COR-L47 (cell line): ENCODE measurements around the gene CD4.
"Not testable (repeated sequence)": the region's sequence is repeated elsewhere in the genome, so short reads cannot be mapped to it uniquely, and the experiment has no call there.

Experiments
- DNase-seq: peaks from one replicate; lab custom pipeline; 2025; lab: John Stamatoyannopoulos, UW

Gene CD4

DNA sequence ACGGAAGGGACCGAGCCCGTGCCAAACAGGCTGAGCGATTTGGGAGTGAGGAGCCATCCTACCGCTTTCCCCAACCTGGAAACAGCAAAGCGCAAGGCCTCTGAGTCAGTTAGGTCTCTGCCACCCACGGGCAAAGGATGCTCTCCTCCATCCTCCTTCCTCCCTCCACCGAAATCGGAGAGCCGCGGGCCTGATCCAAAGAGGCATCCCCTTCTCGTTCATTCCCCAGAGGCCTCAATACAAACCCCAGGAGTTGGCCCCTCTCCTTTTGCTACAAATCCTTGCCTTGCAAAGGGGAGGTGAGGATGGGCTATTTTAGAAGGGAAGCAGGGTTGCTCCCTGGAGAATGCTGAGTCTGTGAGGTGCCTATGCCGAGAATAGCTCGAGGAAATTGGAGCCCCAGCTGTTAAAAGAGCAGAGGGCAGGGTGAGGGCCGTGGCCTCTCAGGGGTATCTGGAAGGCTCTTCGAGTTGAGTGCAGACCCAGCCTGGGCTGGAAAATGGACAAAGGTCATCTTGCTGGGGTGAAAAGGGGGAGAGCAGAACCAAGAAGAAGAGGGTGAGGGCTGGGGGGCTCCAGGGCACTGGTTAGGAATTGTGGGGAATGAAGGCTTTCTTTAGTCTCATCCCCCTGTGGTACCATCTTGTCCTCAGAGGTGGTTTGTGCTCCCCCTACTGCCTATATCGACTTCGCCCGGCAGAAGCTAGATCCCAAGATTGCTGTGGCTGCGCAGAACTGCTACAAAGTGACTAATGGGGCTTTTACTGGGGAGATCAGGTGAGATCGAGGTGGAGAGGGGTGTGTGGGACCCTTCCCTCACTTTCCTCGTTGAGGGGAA is 79.1 kb downstream of the CD4 start:
- no peak for DNase-seq

DNA sequence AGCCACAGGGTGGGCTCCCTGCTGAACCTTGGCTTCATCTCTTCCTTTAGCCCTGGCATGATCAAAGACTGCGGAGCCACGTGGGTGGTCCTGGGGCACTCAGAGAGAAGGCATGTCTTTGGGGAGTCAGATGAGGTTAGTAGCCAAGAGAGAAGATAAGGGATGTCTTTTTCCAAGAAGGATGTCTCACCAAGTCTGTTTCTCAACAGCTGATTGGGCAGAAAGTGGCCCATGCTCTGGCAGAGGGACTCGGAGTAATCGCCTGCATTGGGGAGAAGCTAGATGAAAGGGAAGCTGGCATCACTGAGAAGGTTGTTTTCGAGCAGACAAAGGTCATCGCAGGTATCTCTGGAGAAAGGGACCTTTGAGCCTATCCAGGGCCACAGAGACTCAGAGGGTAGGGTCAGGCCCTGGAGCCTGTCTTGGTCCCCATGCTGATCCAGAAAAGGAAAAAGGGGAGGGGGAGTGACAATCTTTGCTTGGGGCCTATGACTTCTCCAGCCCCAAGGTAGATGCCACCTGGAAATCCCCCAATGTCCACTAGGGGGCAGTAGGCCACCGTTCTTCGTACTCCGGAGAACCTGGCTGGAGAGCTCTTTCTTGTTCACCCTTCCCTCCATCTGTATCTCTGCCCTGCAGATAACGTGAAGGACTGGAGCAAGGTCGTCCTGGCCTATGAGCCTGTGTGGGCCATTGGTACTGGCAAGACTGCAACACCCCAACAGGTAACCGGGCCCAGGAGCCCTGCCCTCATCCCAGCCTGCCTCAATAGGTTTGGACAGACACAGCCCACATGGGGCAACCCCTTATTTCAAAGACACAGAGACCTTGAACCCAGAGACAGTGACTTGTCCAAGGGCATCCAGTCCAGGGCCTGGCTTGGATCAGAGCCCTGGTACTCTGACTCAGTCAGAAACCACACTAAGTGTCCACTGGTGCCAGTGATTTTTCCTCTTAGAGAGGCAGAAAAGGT is 80.0 kb downstream of the CD4 start:
- peak; percentile 57 for DNase-seq

DNA sequence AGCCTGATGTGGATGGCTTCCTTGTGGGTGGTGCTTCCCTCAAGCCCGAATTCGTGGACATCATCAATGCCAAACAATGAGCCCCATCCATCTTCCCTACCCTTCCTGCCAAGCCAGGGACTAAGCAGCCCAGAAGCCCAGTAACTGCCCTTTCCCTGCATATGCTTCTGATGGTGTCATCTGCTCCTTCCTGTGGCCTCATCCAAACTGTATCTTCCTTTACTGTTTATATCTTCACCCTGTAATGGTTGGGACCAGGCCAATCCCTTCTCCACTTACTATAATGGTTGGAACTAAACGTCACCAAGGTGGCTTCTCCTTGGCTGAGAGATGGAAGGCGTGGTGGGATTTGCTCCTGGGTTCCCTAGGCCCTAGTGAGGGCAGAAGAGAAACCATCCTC is 81.0 kb downstream of the CD4 start:
- not testable (repeated sequence) for DNase-seq
